ENCODE measurements around the gene RPS19. TPM values are rescaled to one million over a fixed set of nuclear protein-coding genes. Genes with fewer than 3 reads are reported as not detected.

The RPS19 gene
- total RNA-seq, 1 experiment from 2014 or later, result 3,020 TPM

DNA sequence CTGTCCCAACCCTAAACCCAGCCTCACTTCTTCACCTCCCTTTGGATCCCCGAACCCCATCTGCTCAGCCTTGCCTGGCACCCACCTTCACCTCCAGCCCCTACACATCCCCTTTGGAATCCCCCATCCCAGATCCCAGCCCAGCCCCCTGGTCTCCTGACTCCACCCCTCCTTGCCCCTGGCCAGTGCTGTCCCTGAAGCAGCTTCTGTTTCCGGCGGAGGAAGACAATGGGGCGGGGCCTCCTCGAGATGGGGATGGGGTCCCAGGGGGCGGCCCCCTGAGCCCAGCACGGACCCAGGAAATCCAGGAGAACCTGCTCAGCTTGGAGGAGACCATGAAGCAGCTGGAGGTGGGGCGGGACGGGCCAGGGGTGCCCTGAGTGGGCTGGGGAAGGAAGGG, 46.2 kb downstream of the RPS19 start:
- no TSS peak for BruUV-seq (replicated peaks)
- no peak overlapping the region for H3K9ac ChIP-seq (ENCODE audit: low read length)
- no peaks in the 10 kb centered on the region for H3K27me3 ChIP-seq (ENCODE audit: insufficient read depth, low read length)
- no peaks in the 10 kb centered on the region for H3K9me2 ChIP-seq (ENCODE audit: insufficient read depth)
- H3K4me2 ChIP-seq (ENCODE audit: low read length), result no peak overlapping the region
- peaks cover 26 to 34% of the 10 kb centered on the region in 2 experiments; a peak in 3 of 4 replicates for H3K36me3 ChIP-seq (ENCODE audit: control insufficient read depth in 1 of 2, insufficient read depth in 2 of 2, low read length in 2 of 2)
- RAD21 ChIA-PET (ENCODE audit: low non-redundant PET in 1 of 2, low total read pairs in 2 of 2, uncharacterized antibody in 2 of 2, unreplicated experiment in 2 of 2), result no interaction called here
- POLR2A ChIA-PET, result no interaction called here
- TF ChIP-seq, protein P1, sequence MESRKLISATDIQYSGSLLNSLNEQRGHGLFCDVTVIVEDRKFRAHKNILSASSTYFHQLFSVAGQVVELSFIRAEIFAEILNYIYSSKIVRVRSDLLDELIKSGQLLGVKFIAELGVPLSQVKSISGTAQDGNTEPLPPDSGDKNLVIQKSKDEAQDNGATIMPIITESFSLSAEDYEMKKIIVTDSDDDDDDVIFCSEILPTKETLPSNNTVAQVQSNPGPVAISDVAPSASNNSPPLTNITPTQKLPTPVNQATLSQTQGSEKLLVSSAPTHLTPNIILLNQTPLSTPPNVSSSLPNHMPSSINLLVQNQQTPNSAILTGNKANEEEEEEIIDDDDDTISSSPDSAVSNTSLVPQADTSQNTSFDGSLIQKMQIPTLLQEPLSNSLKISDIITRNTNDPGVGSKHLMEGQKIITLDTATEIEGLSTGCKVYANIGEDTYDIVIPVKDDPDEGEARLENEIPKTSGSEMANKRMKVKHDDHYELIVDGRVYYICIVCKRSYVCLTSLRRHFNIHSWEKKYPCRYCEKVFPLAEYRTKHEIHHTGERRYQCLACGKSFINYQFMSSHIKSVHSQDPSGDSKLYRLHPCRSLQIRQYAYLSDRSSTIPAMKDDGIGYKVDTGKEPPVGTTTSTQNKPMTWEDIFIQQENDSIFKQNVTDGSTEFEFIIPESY (IDR thresholded peaks at IDR 0.05; ENCODE audit: extremely low read depth, insufficient replicate concordance, low read length), result no peak
- TF ChIP-seq EZH2 (IDR thresholded peaks at IDR 0.05) (no peak), ZFX (IDR thresholded peaks at IDR 0.05) (no peak), CBX3 (IDR thresholded peaks at IDR 0.05; ENCODE audit: low read depth) (no peak), EGR1 (IDR thresholded peaks at IDR 0.05; ENCODE audit: low read depth) (no peak), TCF7L2 (IDR thresholded peaks at IDR 0.05; ENCODE audit: borderline replicate concordance, extremely low read depth, insufficient read depth, insufficient read length) (no peak), CEBPB (IDR thresholded peaks at IDR 0.05; ENCODE audit: low read depth) (no peak)
- TF ChIP-seq, protein P2, sequence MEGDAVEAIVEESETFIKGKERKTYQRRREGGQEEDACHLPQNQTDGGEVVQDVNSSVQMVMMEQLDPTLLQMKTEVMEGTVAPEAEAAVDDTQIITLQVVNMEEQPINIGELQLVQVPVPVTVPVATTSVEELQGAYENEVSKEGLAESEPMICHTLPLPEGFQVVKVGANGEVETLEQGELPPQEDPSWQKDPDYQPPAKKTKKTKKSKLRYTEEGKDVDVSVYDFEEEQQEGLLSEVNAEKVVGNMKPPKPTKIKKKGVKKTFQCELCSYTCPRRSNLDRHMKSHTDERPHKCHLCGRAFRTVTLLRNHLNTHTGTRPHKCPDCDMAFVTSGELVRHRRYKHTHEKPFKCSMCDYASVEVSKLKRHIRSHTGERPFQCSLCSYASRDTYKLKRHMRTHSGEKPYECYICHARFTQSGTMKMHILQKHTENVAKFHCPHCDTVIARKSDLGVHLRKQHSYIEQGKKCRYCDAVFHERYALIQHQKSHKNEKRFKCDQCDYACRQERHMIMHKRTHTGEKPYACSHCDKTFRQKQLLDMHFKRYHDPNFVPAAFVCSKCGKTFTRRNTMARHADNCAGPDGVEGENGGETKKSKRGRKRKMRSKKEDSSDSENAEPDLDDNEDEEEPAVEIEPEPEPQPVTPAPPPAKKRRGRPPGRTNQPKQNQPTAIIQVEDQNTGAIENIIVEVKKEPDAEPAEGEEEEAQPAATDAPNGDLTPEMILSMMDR (IDR thresholded peaks at IDR 0.05 in 2 of 3, conservative IDR thresholded peaks at IDR 0.05 in 1 of 3; ENCODE audit: borderline replicate concordance in 1 of 3, insufficient read depth in 1 of 3, low read depth in 2 of 3, low read length in 2 of 3), result no peak
- no peaks in the 10 kb centered on the region for H4K20me1 ChIP-seq (ENCODE audit: insufficient read depth)
- no peaks in the 10 kb centered on the region for H3K79me2 ChIP-seq (ENCODE audit: insufficient read depth, low read length)
- CTCF ChIA-PET, result no interaction called here
- peaks cover 0 to 6% of the 10 kb centered on the region in 2 experiments; a peak in 1 of 4 replicates for H3K4me1 ChIP-seq (ENCODE audit: control insufficient read depth in 1 of 2, insufficient read depth in 2 of 2, low read length in 2 of 2)
- H3K9me3 ChIP-seq (ENCODE audit: control insufficient read depth in 1 of 2, insufficient read depth in 1 of 2, low read depth in 1 of 2, low read length in 2 of 2), result no peaks in the 10 kb centered on the region
- intact Hi-C loops (cut with micrococcal nuclease), result no loop called here
- DNase-seq (ENCODE audit: low read depth, low spot score) (no peak), ATAC-seq (no peak)
- H2AFZ ChIP-seq (ENCODE audit: low read depth, low read length, poor library complexity, severe bottlenecking), result no peak overlapping the region
- no peak overlapping the region for H3K27ac ChIP-seq (ENCODE audit: low read depth, low read length)
- no peak overlapping the region for H3K4me3 ChIP-seq (replicated peaks in 1 of 2; ENCODE audit: low read depth in 1 of 2, low read length in 2 of 2)

All from HCT116 (cell line).